H9 (cell line): ENCODE results near the gene MOCS3. TPM values are rescaled to one million over a fixed set of nuclear protein-coding genes. Genes with fewer than 3 reads are reported as not detected.

Experiments
- DNase-seq: peaks from one replicate; pipeline ENCODE4 v3.0.0-alpha.2; 2017
- H2AFZ ChIP-seq: one replicate; pipeline ENCODE4 v1.6.1; 2013; ENCODE audit warnings: mild to moderate bottlenecking, low read length, control low read depth, moderate library complexity
- H2AK5ac ChIP-seq: 2 replicates; pipeline ENCODE4 v1.6.1; 2013; ENCODE audit warnings: low read length, control low read depth, mixed read lengths; ENCODE audit not compliant: insufficient read length
- H2BK120ac ChIP-seq: one replicate; pipeline ENCODE4 v1.6.1; 2013; ENCODE audit warnings: low read depth, mild to moderate bottlenecking, low read length, control low read depth, inconsistent platforms; ENCODE audit not compliant: poor library complexity, severe bottlenecking
- H2BK12ac ChIP-seq: 2 replicates; pipeline ENCODE4 v1.6.1; 2013; ENCODE audit warnings: low read length, control low read depth, mixed read lengths, low read depth; ENCODE audit not compliant: insufficient read length
- H2BK15ac ChIP-seq: 2 replicates; pipeline ENCODE4 v1.6.1; 2013; ENCODE audit warnings: low read depth, low read length, control low read depth
- H2BK20ac ChIP-seq: one replicate; pipeline ENCODE4 v1.6.1; 2013; ENCODE audit warnings: low read depth, mild to moderate bottlenecking, low read length, control low read depth, inconsistent platforms; ENCODE audit not compliant: poor library complexity, severe bottlenecking
- H2BK5ac ChIP-seq: 2 replicates; pipeline ENCODE4 v1.6.1; 2013; ENCODE audit warnings: low read length, control low read depth, mixed read lengths; ENCODE audit not compliant: insufficient read length
- H3K14ac ChIP-seq: 2 replicates; pipeline ENCODE4 v1.6.1; 2013; ENCODE audit warnings: low read length, control low read depth; ENCODE audit not compliant: insufficient read depth
- H3K18ac ChIP-seq: 2 replicates; pipeline ENCODE4 v1.6.1; 2013; ENCODE audit warnings: low read depth, mild to moderate bottlenecking, mixed read lengths, low read length, control low read depth; ENCODE audit not compliant: insufficient read length
- H3K23ac ChIP-seq: 2 replicates; pipeline ENCODE4 v1.6.1; 2013; ENCODE audit warnings: low read length, control low read depth, mixed read lengths, low read depth; ENCODE audit not compliant: insufficient read length
- H3K23me2 ChIP-seq: 2 replicates; pipeline ENCODE4 v1.6.1; 2013; ENCODE audit warnings: low read depth, mild to moderate bottlenecking, mixed read lengths, low read length, control low read depth; ENCODE audit not compliant: insufficient read length, poor library complexity, severe bottlenecking
- H3K27ac ChIP-seq: 2 replicates; pipeline ENCODE4 v1.5.1; 2013; ENCODE audit warnings: low read length, control low read depth, mixed read lengths, low read depth; ENCODE audit not compliant: insufficient read length
- H3K27me3 ChIP-seq: 2 replicates; pipeline ENCODE4 v1.6.1; 2013; ENCODE audit warnings: low read length, control low read depth, inconsistent platforms; ENCODE audit not compliant: insufficient read depth
- H3K4ac ChIP-seq: 2 replicates; pipeline ENCODE4 v1.6.1; 2013; ENCODE audit warnings: low read depth, mild to moderate bottlenecking, control low read depth, inconsistent platforms, low read length, moderate library complexity
- H3K4me1 ChIP-seq: 2 replicates; pipeline ENCODE4 v1.6.1; 2013; ENCODE audit warnings: low read length, control low read depth, inconsistent platforms; ENCODE audit not compliant: insufficient read depth
- H3K4me2 ChIP-seq: 2 replicates; pipeline ENCODE4 v1.6.1; 2013; ENCODE audit warnings: low read length, control low read depth, mixed read lengths; ENCODE audit not compliant: insufficient read length, insufficient read depth
- H3K56ac ChIP-seq: 2 replicates; pipeline ENCODE4 v1.6.1; 2013; ENCODE audit warnings: low read depth, mild to moderate bottlenecking, mixed read lengths, low read length, control low read depth; ENCODE audit not compliant: insufficient read length
- H3K79me1 ChIP-seq: 2 replicates; pipeline ENCODE4 v1.6.1; 2013; ENCODE audit warnings: low read depth, mild to moderate bottlenecking, moderate library complexity, low read length, control low read depth, inconsistent platforms; ENCODE audit not compliant: insufficient read depth, poor library complexity, severe bottlenecking
- H3K79me2 ChIP-seq: 2 replicates; pipeline ENCODE4 v1.6.1; 2013; ENCODE audit warnings: low read length, control low read depth, inconsistent platforms; ENCODE audit not compliant: insufficient read depth
- H3K9ac ChIP-seq: 2 replicates; pipeline ENCODE4 v1.6.1; 2013; ENCODE audit warnings: low read length, control low read depth, mixed read lengths; ENCODE audit not compliant: insufficient read length; ENCODE audit errors: extremely low read depth
- H3K9me3 ChIP-seq: one replicate; pipeline ENCODE4 v1.6.1; 2013; ENCODE audit warnings: low read depth, low read length, inconsistent platforms; ENCODE audit not compliant: control insufficient read depth
- H3T11ph ChIP-seq: one replicate; pipeline ENCODE4 v1.6.1; 2013; ENCODE audit warnings: mild to moderate bottlenecking, low read length, control low read depth, inconsistent platforms
- H4K20me1 ChIP-seq: one replicate; pipeline ENCODE4 v1.6.1; 2013; ENCODE audit not compliant: control insufficient read depth, insufficient read length, insufficient read depth
- H4K5ac ChIP-seq: 2 replicates; pipeline ENCODE4 v1.6.1; 2013; ENCODE audit warnings: low read depth, mild to moderate bottlenecking, mixed read lengths, low read length, control low read depth; ENCODE audit not compliant: insufficient read length
- H4K8ac ChIP-seq: replicated peaks from 2 replicates; pipeline ENCODE4 v1.6.1; 2013; ENCODE audit warnings: low read length, control low read depth, mixed read lengths, low read depth; ENCODE audit not compliant: insufficient read length
- H4K91ac ChIP-seq: 2 replicates; pipeline ENCODE4 v1.6.1; 2013; ENCODE audit warnings: low read depth, mild to moderate bottlenecking, moderate library complexity, mixed read lengths, low read length, control low read depth; ENCODE audit not compliant: insufficient read length
- H3K27ac Mint-ChIP-seq, 3 experiments: 2 replicates in 2 of 3; 3 replicates in 1 of 3; pipeline ENCODE4 v1.8.0; 2020 to 2021; ENCODE audit warnings: mixed read lengths in 3 of 3, mild to moderate bottlenecking in 1 of 3, moderate library complexity in 1 of 3
- H3K27me3 Mint-ChIP-seq: 2 replicates; pipeline ENCODE4 v1.8.0; 2021; ENCODE audit warnings: low read depth, mild to moderate bottlenecking, moderate library complexity, mixed read lengths
- H3K36me3 Mint-ChIP-seq, 3 experiments: 2 replicates in 2 of 3; 3 replicates in 1 of 3; pipeline ENCODE4 v1.8.0; 2020 to 2021; ENCODE audit warnings: low read depth in 3 of 3, mixed read lengths in 3 of 3; ENCODE audit not compliant: insufficient read depth in 1 of 3
- H3K4me1 Mint-ChIP-seq, 2 experiments: 2 replicates each; pipeline ENCODE4 v1.8.0; 2020; ENCODE audit warnings: mixed read lengths in 2 of 2
- H3K4me3 Mint-ChIP-seq, 2 experiments: 2 replicates in 1 of 2; 3 replicates in 1 of 2; pipeline ENCODE4 v1.8.0; 2020 to 2021; ENCODE audit warnings: mild to moderate bottlenecking in 2 of 2, mixed read lengths in 2 of 2, moderate library complexity in 1 of 2
- H3K9me3 Mint-ChIP-seq, 2 experiments: 2 replicates in 1 of 2; 3 replicates in 1 of 2; pipeline ENCODE4 v1.8.0; 2020; ENCODE audit warnings: mild to moderate bottlenecking in 2 of 2, mixed read lengths in 2 of 2, moderate library complexity in 1 of 2
- WGBS: extraction: QIAGEN DNeasy Blood & Tissue Kit; methylation state at CpG from one replicate; pipeline ENCODE4 v1.1.7; 2013; ENCODE audit warnings: missing lambda C conversion rate, low lambda C conversion rate, mixed read lengths; ENCODE audit not compliant: insufficient read length; ENCODE audit errors: extremely low coverage; 5-methylcytosine and 5-hydroxymethylcytosine counted together
- total RNA-seq: library from RNA; stranded (reverse); gene quantifications from 2 replicates; pipeline ENCODE4 v1.2.1, GENCODE V29; 2021
- TF ChIP-seq, protein P1 (sequence below): fragments of 200-600 bp; sonication (generic); conservative IDR thresholded peaks from 3 replicates; pipeline ENCODE4 v1.8.0; 2021; ENCODE audit warnings: antibody characterized with exemption, mild to moderate bottlenecking

MOCS3 gene
- total RNA-seq, 1 experiment from 2014 or later: 9.0 TPM

DNA sequence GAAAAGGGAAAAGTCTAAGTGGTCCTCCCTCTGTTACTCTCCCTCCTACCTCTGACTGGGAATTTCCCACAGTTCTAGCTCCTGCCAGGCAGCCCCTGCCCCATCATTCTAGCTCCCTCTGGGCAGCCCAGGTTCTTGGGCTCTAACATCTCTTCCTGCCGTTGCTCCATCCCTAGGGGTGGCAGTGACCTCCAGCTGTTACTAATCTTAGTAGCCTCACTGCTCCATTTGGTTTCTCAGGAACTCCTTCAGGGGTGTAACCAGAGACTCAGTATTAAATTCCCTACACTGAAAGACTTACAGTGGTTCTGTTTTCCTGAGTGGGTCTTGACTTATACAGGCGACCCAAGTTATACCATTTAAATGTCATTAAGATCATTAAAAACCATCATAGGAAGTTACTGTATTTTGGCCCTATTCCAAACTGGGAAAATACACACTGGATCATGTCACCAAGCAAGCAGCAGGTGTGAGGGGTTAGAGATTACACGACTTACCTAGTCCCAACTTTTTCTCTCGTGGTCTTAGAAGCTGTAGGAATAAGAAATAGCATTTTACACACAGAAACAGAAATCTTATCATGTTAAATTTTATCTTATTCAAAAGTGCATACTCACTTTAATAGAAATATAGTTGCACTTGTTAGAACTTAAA is 10.4 kb upstream of the MOCS3 start:
- H3K4me3 Mint-ChIP-seq: no peak overlapping the region
- no CpG with 5 or more reads among the region's 4 CpGs for WGBS

More for the DNA sequence above, 10.4 kb upstream of the MOCS3 start:
- Histone ChIP-seq H3K56ac (no peak overlapping the region), H3K27ac (no peak overlapping the region), H3K79me1 (peaks cover 3% of the 10 kb centered on the region), H2BK12ac (no peak overlapping the region), H3K14ac (no peak overlapping the region), H3K9ac (no peak overlapping the region), H2BK20ac (no peak overlapping the region), H3K23me2 (no peaks in the 10 kb centered on the region), H4K20me1 (no peaks in the 10 kb centered on the region), H4K8ac (no peak overlapping the region), H2AFZ (no peak overlapping the region), H4K5ac (no peak overlapping the region), H2BK120ac (no peak overlapping the region), H2AK5ac (no peak overlapping the region), H3K23ac (no peak overlapping the region), H2BK15ac (no peak overlapping the region; the same call in 1 of the 2 replicates), H4K91ac (no peak overlapping the region), H3T11ph (no peak overlapping the region), H3K79me2 (no peaks in the 10 kb centered on the region; the same call in 1 of the 2 replicates), H2BK5ac (no peak overlapping the region), H3K27me3 (no peaks in the 10 kb centered on the region), H3K4ac (no peak overlapping the region), H3K9me3 (no peaks in the 10 kb centered on the region), H3K4me1 (no peaks in the 10 kb centered on the region), H3K4me2 (no peak overlapping the region), H3K18ac (no peak overlapping the region)
- H3K4me1 Mint-ChIP-seq: no peaks in the 10 kb centered on the region
- TF ChIP-seq, protein P1, sequence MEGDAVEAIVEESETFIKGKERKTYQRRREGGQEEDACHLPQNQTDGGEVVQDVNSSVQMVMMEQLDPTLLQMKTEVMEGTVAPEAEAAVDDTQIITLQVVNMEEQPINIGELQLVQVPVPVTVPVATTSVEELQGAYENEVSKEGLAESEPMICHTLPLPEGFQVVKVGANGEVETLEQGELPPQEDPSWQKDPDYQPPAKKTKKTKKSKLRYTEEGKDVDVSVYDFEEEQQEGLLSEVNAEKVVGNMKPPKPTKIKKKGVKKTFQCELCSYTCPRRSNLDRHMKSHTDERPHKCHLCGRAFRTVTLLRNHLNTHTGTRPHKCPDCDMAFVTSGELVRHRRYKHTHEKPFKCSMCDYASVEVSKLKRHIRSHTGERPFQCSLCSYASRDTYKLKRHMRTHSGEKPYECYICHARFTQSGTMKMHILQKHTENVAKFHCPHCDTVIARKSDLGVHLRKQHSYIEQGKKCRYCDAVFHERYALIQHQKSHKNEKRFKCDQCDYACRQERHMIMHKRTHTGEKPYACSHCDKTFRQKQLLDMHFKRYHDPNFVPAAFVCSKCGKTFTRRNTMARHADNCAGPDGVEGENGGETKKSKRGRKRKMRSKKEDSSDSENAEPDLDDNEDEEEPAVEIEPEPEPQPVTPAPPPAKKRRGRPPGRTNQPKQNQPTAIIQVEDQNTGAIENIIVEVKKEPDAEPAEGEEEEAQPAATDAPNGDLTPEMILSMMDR: no peak
- H3K9me3 Mint-ChIP-seq: no peaks in the 10 kb centered on the region
- H3K27ac Mint-ChIP-seq: no peak overlapping the region
- peaks cover 22 to 78% (median 69%) of the 10 kb centered on the region in 3 experiments; a peak in 6 of 7 replicates for H3K36me3 Mint-ChIP-seq
- H3K27me3 Mint-ChIP-seq: no peaks in the 10 kb centered on the region
- no peak for DNase-seq
